ENCODE results near the gene THPO. TPM values are rescaled to one million over a fixed set of nuclear protein-coding genes. Genes with fewer than 3 reads are reported as not detected.

Gene THPO
- total and polyA plus RNA-seq, 10 of the 15 experiments (the other 5 are each of a cell fraction or from before 2014, with no cell fraction given): not detected

- 49% methylated on average over 6 of the region's 6 CpGs for WGBS (ENCODE audit: insufficient coverage, insufficient replicate concordance, low lambda C conversion rate, missing lambda C conversion rate)
- in situ Hi-C loops (cut with MboI): no loop called here
- H4K20me1 ChIP-seq (ENCODE audit: control insufficient read depth, insufficient read depth): no peaks in the 10 kb centered on the region
These were observed 4.6 kb downstream of the THPO start for GRCh38 chr3:184373422-184373821.

More at GRCh38 chr3:184373422-184373821, 4.6 kb downstream of the THPO start:
- Histone ChIP-seq H3K4me2 (ENCODE audit: control insufficient read depth, insufficient read depth) (no peak overlapping the region), H3K4me1 (ENCODE audit: control insufficient read depth, insufficient read depth, low read length) (no peaks in the 10 kb centered on the region), H3K36me3 (ENCODE audit: control insufficient read depth in 2 of 2, insufficient read depth in 2 of 2, low read length in 1 of 2) (no peaks in the 10 kb centered on the region), H2AFZ (ENCODE audit: control insufficient read depth, low read depth, low read length) (no peak overlapping the region), H3K9ac (ENCODE audit: control insufficient read depth, insufficient read depth, low read length) (no peak overlapping the region), H3K27ac (ENCODE audit: control insufficient read depth, insufficient read depth) (no peak overlapping the region), H3K9me3 (replicated peaks; ENCODE audit: control insufficient read depth, insufficient read depth, low read length) (no peaks in the 10 kb centered on the region), H3K4me3 (no peak overlapping the region), H3K27me3 (replicated peaks in 1 of 2; ENCODE audit: control insufficient read depth in 2 of 2, insufficient read depth in 2 of 2, low read length in 1 of 2) (peaks cover 0 to 8% of the 10 kb centered on the region in 2 experiments; a peak in 2 of 4 replicates), H3K79me2 (ENCODE audit: control insufficient read depth, insufficient read depth, low read length) (no peaks in the 10 kb centered on the region)
- TF ChIP-seq MAX (IDR thresholded peaks at IDR 0.05; ENCODE audit: low read depth, low read length) (no peak), ZBTB4 (CRISPR knock-in tag; IDR thresholded peaks at IDR 0.05) (no peak), RAD21 (IDR thresholded peaks at IDR 0.05; ENCODE audit: insufficient read depth, low read depth, low read length) (no peak), CEBPB (IDR thresholded peaks at IDR 0.05; ENCODE audit: borderline replicate concordance in 1 of 2, low read depth in 2 of 2, low read length in 2 of 2) (no peak), SUZ12 (IDR thresholded peaks at IDR 0.05; ENCODE audit: unreplicated experiment) (no peak), ETV6 (conservative IDR thresholded peaks at IDR 0.05 in 1 of 2, IDR thresholded peaks at IDR 0.05 in 1 of 2; ENCODE audit: borderline replicate concordance in 1 of 2, low read depth in 1 of 2) (no peak)
- ATAC-seq (no peak), DNase-seq (ENCODE audit: low read depth, low spot score) (no peak), FAIRE-seq (no peak)
- intact Hi-C loops (cut with micrococcal nuclease; ENCODE audit: unreplicated experiment): no loop called here
- POLR2A ChIA-PET: interaction anchor here (0.6 kb wide), 1 partner anchor 122 kb away, joined by 5 read pairs; no protein-coding TSS in a partner anchor
- BruUV-seq (replicated peaks): no TSS peak
- RAD21 ChIA-PET (ENCODE audit: unreplicated experiment): interaction anchor here (3.4 kb wide), 1 partner anchor 19 kb away, joined by 11 read pairs; no protein-coding TSS in a partner anchor
- CTCF ChIA-PET: interaction anchor here (1.0 to 4.0 kb wide), 5 partner anchors 18 to 168 kb away, joined by 3 to 79 read pairs (median 6); no protein-coding TSS in a partner anchor
- SMC1A ChIA-PET (ENCODE audit: uncharacterized antibody, unreplicated experiment): interaction anchor here (1.0 to 1.5 kb wide), 2 partner anchors 103 to 168 kb away, joined by 3 to 4 read pairs; no protein-coding TSS in a partner anchor
